ENCODE data around the gene BEND7. TPM values are rescaled to one million over a fixed set of nuclear protein-coding genes. Genes with fewer than 3 reads are reported as not detected.

The BEND7 gene
- total and polyA plus RNA-seq, 9 of the 15 experiments (the other 6 are each of a cell fraction or from before 2014, with no cell fraction given) = 1.3 to 11.4 (median 5.2) TPM

GRCh38 chr10:13496931-13497330, 31.9 kb downstream of the BEND7 start:
- FAIRE-seq (no peak), DNase-seq (ENCODE audit: extremely low read depth in 1 of 4, low spot score in 3 of 4) (no peak), ATAC-seq (no peak)
- ChIA-PET POLR2A (interaction anchor here (0.7 to 0.9 kb wide), 2 partner anchors 10 to 197 kb away, joined by 3 read pairs; no protein-coding TSS in a partner anchor), CTCF (ENCODE audit: low intra/inter-chr PET ratio) (no interaction called here)
- BruUV-seq (replicated peaks) = no TSS peak
- no peak overlapping the region for H3K27ac ChIP-seq (ENCODE audit: extremely low read depth, low read depth, low read length)
- no peaks in the 10 kb centered on the region for H4K20me1 ChIP-seq (replicated peaks; ENCODE audit: control insufficient read depth, insufficient read depth, low read length)
- H3K9me3 ChIP-seq (replicated peaks; ENCODE audit: control insufficient read depth, insufficient read depth, low read depth, low read length) = no peaks in the 10 kb centered on the region
- H3K9ac ChIP-seq (ENCODE audit: insufficient read depth in 1 of 2, low read depth in 2 of 2, low read length in 2 of 2) = no peak overlapping the region
- no peaks in the 10 kb centered on the region for H3K36me3 ChIP-seq (ENCODE audit: control insufficient read depth, insufficient read depth, low read length)
- in situ Hi-C loops (cut with MboI) = no loop called here
- H2AFZ ChIP-seq (ENCODE audit: low read depth, low read length) = no peak overlapping the region
- no peaks in the 10 kb centered on the region; a peak in 1 of 5 replicates for H3K27me3 ChIP-seq (ENCODE audit: control insufficient read depth in 2 of 2, insufficient read depth in 2 of 2, low read length in 2 of 2)
- no peaks in the 10 kb centered on the region for H3K9me1 ChIP-seq (ENCODE audit: control insufficient read depth, insufficient read depth, low read length)
- H3K4me3 ChIP-seq = no peak overlapping the region
- H3K4me1 ChIP-seq (replicated peaks in 1 of 2; ENCODE audit: control insufficient read depth in 2 of 2, insufficient read depth in 2 of 2, low read length in 2 of 2) = peaks cover 0 to 12% of the 10 kb centered on the region in 2 experiments; a peak in 3 of 5 replicates
- intact Hi-C loops (cut with micrococcal nuclease) = no loop called here
- H3K4me2 ChIP-seq (ENCODE audit: insufficient read depth, low read length) = no peak overlapping the region
- no peaks in the 10 kb centered on the region for H3K79me2 ChIP-seq (ENCODE audit: control insufficient read depth, insufficient read depth, low read length)
- WGBS (ENCODE audit: insufficient coverage, low coverage, missing lambda C conversion rate) = 50% methylated on average over 8 of the region's 8 CpGs
- TF ChIP-seq IRF9 (tag; IDR thresholded peaks at IDR 0.05) (no peak), TEAD4 (IDR thresholded peaks at IDR 0.05; ENCODE audit: low read length) (no peak), TEAD4 (CRISPR knock-in tag; IDR thresholded peaks at IDR 0.05; ENCODE audit: borderline replicate concordance) (no peak), NCOA2 (IDR thresholded peaks at IDR 0.05; ENCODE audit: partially characterized antibody in 2 of 2) (no peak), SMARCB1 (IDR thresholded peaks at IDR 0.05; ENCODE audit: insufficient read length, low read depth) (no peak), HDAC6 (IDR thresholded peaks at IDR 0.05; ENCODE audit: low read depth, low read length) (no peak), CBX2 (IDR thresholded peaks at IDR 0.05; ENCODE audit: insufficient read depth, low read length, poor library complexity, severe bottlenecking) (no peak), EP400 (IDR thresholded peaks at IDR 0.05) (no peak), NELFE (IDR thresholded peaks at IDR 0.05; ENCODE audit: insufficient read depth, insufficient read length) (no peak), MTF1 (CRISPR knock-in tag; IDR thresholded peaks at IDR 0.05; ENCODE audit: borderline replicate concordance) (no peak), PCBP1 (IDR thresholded peaks at IDR 0.05; ENCODE audit: low read depth, low read length, poor library complexity, severe bottlenecking) (no peak), HNRNPH1 (optimal IDR thresholded peaks at IDR 0.05; ENCODE audit: low read depth, low read length) (no peak), ZNF253 (CRISPR knock-in tag; conservative IDR thresholded peaks at IDR 0.05) (no peak), ASH1L (IDR thresholded peaks at IDR 0.05; ENCODE audit: borderline replicate concordance, low read depth, partially characterized antibody) (no peak)

Data from K562 (cell line).